Stimulated activated CD8-positive, alpha-beta memory T cell treated with anti-CD3 and anti-CD28 coated beads, Interleukin-12 subunit alpha, Interleukin-12 subunit beta, amount 100 ng/mL, for 4 hours (primary cell): Measurements from ENCODE around the gene ITCH.

ENCODE experiments used
- DNase-seq: peaks from one replicate; pipeline ENCODE4 v3.0.0-alpha.2; 2020; ENCODE audit warnings: low read depth

ITCH gene

GRCh38 chr20:34553366-34553867 is 190.3 kb downstream of the ITCH start:
- DNase-seq: no peak

- no peak for DNase-seq
These were observed 194.9 kb downstream of the ITCH start for GRCh38 chr20:34557936-34558319.

GRCh38 chr20:34558320-34559218 is 195.5 kb downstream of the ITCH start, which contains the start of gene MAP1LC3A:
TSS of gene MAP1LC3A (plus strand) at chr20:34558718. CDS start at chr20:34558869, 151 bp downstream.
- peak; percentile 87 for DNase-seq

GRCh38 chr20:34559311-34560140 is 196.5 kb downstream of the ITCH start:
- no peak for DNase-seq

- no peak for DNase-seq
These were observed 197.1 kb downstream of the ITCH start for GRCh38 chr20:34560141-34560523.

- DNase-seq: no peak
These were observed 197.5 kb downstream of the ITCH start for GRCh38 chr20:34560614-34561013.
